Measurements from ENCODE around the gene BLOC1S4. TPM values are rescaled to one million over a fixed set of nuclear protein-coding genes. Genes with fewer than 3 reads are reported as not detected.

The BLOC1S4 gene
- total RNA-seq, 1 donor from 2014 or later = 10.7 TPM

GRCh38 chr4:6733358-6734164 is 17.6 kb downstream of the BLOC1S4 start:
- Histone ChIP-seq H3K36me3 (no peaks in the 10 kb centered on the region), H3K4me1 (peaks cover 11% of the 10 kb centered on the region), H3K9me3 (no peaks in the 10 kb centered on the region), H3K27me3 (no peaks in the 10 kb centered on the region), H3K4me3 (no peak overlapping the region), H3K27ac (peak overlapping the region; percentile 68)
- intact Hi-C loops (cut with DNase I) = no loop called here
- DNase-seq (no peak), ATAC-seq (no peak)
- no peak for TF ChIP-seq CTCF (IDR thresholded peaks at IDR 0.05)

DNA sequence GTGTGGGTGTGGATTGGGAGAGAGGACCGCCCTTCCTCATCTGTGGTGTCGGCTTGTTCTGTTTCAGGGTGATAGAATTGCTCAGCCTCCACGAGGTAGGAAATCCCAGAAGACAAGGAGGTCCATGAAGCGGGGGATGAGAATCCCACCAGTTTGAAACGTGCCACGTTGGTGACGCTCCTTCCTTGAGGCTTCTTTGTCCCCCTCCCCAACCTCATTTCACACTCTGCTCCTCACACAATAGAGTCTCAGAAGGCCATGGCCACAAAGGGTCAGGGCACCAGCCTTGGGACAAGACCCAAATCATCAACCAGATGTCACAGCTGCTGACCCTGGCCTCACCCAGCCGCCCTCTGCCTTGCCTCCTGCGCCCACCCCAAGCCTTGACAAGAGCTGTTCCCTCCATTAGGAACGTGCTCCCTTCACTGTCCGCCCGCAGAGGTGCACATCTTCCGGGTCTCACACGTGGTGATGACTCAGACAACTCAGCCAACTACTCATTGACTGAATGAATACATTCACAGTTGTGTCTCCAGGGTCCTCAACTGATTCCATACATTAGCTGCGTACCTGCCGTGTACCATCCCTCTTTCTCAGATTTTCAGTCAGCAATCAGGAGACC is 18.3 kb downstream of the BLOC1S4 start:
- H3K9me3 ChIP-seq = no peaks in the 10 kb centered on the region
- TF ChIP-seq CTCF (IDR thresholded peaks at IDR 0.05) = no peak
- no peaks in the 10 kb centered on the region for H3K27me3 ChIP-seq
- no peaks in the 10 kb centered on the region for H3K36me3 ChIP-seq
- ATAC-seq (peak; percentile 46), DNase-seq (no peak)
- peaks cover 11% of the 10 kb centered on the region for H3K4me1 ChIP-seq
- H3K27ac ChIP-seq = no peak overlapping the region
- intact Hi-C loops (cut with DNase I) = no loop called here
- no peak overlapping the region for H3K4me3 ChIP-seq

- DNase-seq (no peak), ATAC-seq (no peak)
- no peaks in the 10 kb centered on the region for H3K4me1 ChIP-seq
- no peaks in the 10 kb centered on the region for H3K27me3 ChIP-seq
- no peak for TF ChIP-seq CTCF (IDR thresholded peaks at IDR 0.05)
- no peak overlapping the region for H3K27ac ChIP-seq
- H3K36me3 ChIP-seq = no peaks in the 10 kb centered on the region
- no peak overlapping the region for H3K4me3 ChIP-seq
- intact Hi-C loops (cut with DNase I) = no loop called here
- H3K9me3 ChIP-seq = no peaks in the 10 kb centered on the region
These were observed 23.9 kb downstream of the BLOC1S4 start for GRCh38 chr4:6739920-6740319.

- Histone ChIP-seq H3K27me3 (no peaks in the 10 kb centered on the region), H3K9me3 (no peaks in the 10 kb centered on the region), H3K4me1 (no peaks in the 10 kb centered on the region), H3K27ac (no peak overlapping the region), H3K36me3 (no peaks in the 10 kb centered on the region), H3K4me3 (no peak overlapping the region)
- ATAC-seq (no peak), DNase-seq (peak; percentile 25)
- no peak for TF ChIP-seq CTCF (IDR thresholded peaks at IDR 0.05)
- intact Hi-C loops (cut with DNase I) = no loop called here
These were observed 24.4 kb downstream of the BLOC1S4 start for GRCh38 chr4:6740347-6740746.

GRCh38 chr4:6742507-6742906 is 26.5 kb downstream of the BLOC1S4 start:
- no peak for TF ChIP-seq CTCF (IDR thresholded peaks at IDR 0.05)
- Histone ChIP-seq H3K9me3 (no peaks in the 10 kb centered on the region), H3K4me1 (peaks cover 10% of the 10 kb centered on the region), H3K27me3 (no peaks in the 10 kb centered on the region), H3K36me3 (no peaks in the 10 kb centered on the region), H3K4me3 (no peak overlapping the region), H3K27ac (no peak overlapping the region)
- intact Hi-C loops (cut with DNase I) = no loop called here
- ATAC-seq = no peak
- DNase-seq = no peak

Data from upper lobe of right lung (tissue), 1 donor.